GM19324 (cell line): ENCODE results near the gene SPACA9.

Experiments used
- ATAC-seq: cut with Tn5 transposase; IDR thresholded peaks from one replicate; pipeline ENCODE4 v1.9.1; 2021; ENCODE audit warnings: mild to moderate bottlenecking, moderate library complexity; ENCODE audit not compliant: unreplicated experiment, low FRiP score

Gene SPACA9

GRCh38 chr9:132878695-132879456 lies at the start of gene SPACA9:
TSS of gene SPACA9 (plus strand) at chr9:132878898. CDS start at chr9:132883948, 5,050 bp downstream.
- no peak for ATAC-seq

- no peak for ATAC-seq
These were observed 46.4 kb upstream of the SPACA9 start for GRCh38 chr9:132832171-132832881.

GRCh38 chr9:132833550-132834121 lies 45.1 kb upstream of the SPACA9 start:
- no peak for ATAC-seq

- ATAC-seq: no peak
These were observed 44.4 kb upstream of the SPACA9 start for GRCh38 chr9:132834343-132834742.

GRCh38 chr9:132837501-132838286 lies 41.0 kb upstream of the SPACA9 start:
- no peak for ATAC-seq

- ATAC-seq: no peak
These were observed 40.4 kb upstream of the SPACA9 start for GRCh38 chr9:132838291-132838690.

GRCh38 chr9:132840980-132841379 lies 37.7 kb upstream of the SPACA9 start:
- ATAC-seq: no peak

- ATAC-seq: no peak
These were observed 36.3 kb upstream of the SPACA9 start for GRCh38 chr9:132842124-132843044.

GRCh38 chr9:132846109-132846917 lies 32.4 kb upstream of the SPACA9 start:
- ATAC-seq: no peak

GRCh38 chr9:132846918-132847515 lies 31.7 kb upstream of the SPACA9 start:
- no peak for ATAC-seq

- no peak for ATAC-seq
These were observed 29.5 kb upstream of the SPACA9 start for GRCh38 chr9:132849185-132849706.

- ATAC-seq: no peak
These were observed 25.2 kb upstream of the SPACA9 start for GRCh38 chr9:132853482-132853881.

GRCh38 chr9:132854832-132855231 lies 23.9 kb upstream of the SPACA9 start:
- no peak for ATAC-seq

GRCh38 chr9:132855904-132856303 lies 22.8 kb upstream of the SPACA9 start:
- no peak for ATAC-seq

GRCh38 chr9:132857031-132857430 lies 21.7 kb upstream of the SPACA9 start:
- no peak for ATAC-seq

- ATAC-seq: no peak
These were observed 20.9 kb upstream of the SPACA9 start for GRCh38 chr9:132857616-132858342.

GRCh38 chr9:132858751-132859150 lies 19.9 kb upstream of the SPACA9 start:
- ATAC-seq: no peak

GRCh38 chr9:132861666-132862065 lies 17.0 kb upstream of the SPACA9 start:
- ATAC-seq: no peak
